ENCODE measurements around the gene PAMR1. TPM values are rescaled to one million over a fixed set of nuclear protein-coding genes. Genes with fewer than 3 reads are reported as not detected.

The PAMR1 gene
- total RNA-seq, 1 donor from 2014 or later = 37.1 TPM

DNA sequence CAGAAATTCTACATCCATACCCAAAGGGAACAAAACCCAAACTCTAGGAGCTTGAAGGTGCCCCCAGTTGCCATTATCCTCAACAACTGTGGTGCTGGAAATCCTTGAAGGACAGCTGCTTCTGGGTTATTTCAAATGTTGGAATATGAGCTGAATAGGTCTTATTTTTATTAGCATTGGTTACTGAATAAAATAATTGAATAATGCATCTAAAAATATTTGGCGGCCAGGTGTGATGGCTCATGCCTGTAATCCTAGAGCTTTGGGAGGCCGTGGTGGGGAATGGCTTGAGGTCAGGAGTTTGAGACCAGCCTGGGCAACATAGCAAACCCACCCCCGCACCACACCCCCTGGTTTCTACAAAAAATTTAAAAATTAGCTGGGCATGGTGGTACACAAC lies 10.9 kb downstream of the PAMR1 start:
- Histone ChIP-seq H3K9ac (ENCODE audit: low read depth in 1 of 3, low read length in 3 of 3) (no peak overlapping the region), H3K27me3 (ENCODE audit: control insufficient read depth in 3 of 3, insufficient read depth in 3 of 3, low read length in 3 of 3) (peaks cover 0 to 3% (median 0%) of the 10 kb centered on the region in 3 donors), H3K4me1 (ENCODE audit: control insufficient read depth in 3 of 3, insufficient read depth in 3 of 3, low read length in 3 of 3) (no peaks in the 10 kb centered on the region)

DNA sequence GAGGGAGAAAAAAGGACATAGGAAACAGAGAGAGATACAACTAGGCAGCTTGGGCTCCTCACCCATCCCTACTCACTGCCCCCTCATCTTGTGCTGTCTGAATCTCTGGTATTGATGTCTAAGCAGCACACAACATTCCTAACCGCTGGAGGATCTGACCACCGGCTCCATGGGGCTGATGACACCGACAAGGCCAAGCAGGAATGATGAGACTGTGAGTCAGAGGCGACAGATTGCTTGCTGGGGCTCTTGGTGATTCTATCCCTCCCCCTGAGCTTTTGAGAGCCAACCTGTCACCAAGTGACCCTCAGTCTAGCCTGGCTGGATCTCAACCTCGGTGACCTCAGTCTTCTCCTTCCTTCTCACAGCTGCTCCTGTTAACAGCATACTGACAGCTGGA lies 13.8 kb downstream of the PAMR1 start:
- Histone ChIP-seq H3K4me1 (ENCODE audit: control insufficient read depth in 3 of 3, insufficient read depth in 3 of 3, low read length in 3 of 3) (no peaks in the 10 kb centered on the region), H3K4me3 (ENCODE audit: low read length in 3 of 3) (no peak overlapping the region), H3K36me3 (ENCODE audit: control insufficient read depth in 3 of 3, insufficient read depth in 3 of 3, low read length in 3 of 3) (no peaks in the 10 kb centered on the region), H3K9ac (ENCODE audit: low read depth in 1 of 3, low read length in 3 of 3) (no peak overlapping the region), H3K27me3 (ENCODE audit: control insufficient read depth in 3 of 3, insufficient read depth in 3 of 3, low read length in 3 of 3) (peaks cover 0 to 3% (median 0%) of the 10 kb centered on the region in 3 donors), H3K27ac (ENCODE audit: low read depth, low read length) (no peak overlapping the region), H3K9me3 (ENCODE audit: control insufficient read depth in 3 of 3, low read length in 3 of 3) (no peaks in the 10 kb centered on the region)

More for the DNA sequence above, 10.9 kb downstream of the PAMR1 start:
- Histone ChIP-seq H3K9me3 (ENCODE audit: control insufficient read depth in 3 of 3, low read length in 3 of 3) (no peaks in the 10 kb centered on the region), H3K36me3 (ENCODE audit: control insufficient read depth in 3 of 3, insufficient read depth in 3 of 3, low read length in 3 of 3) (no peaks in the 10 kb centered on the region), H3K27ac (ENCODE audit: low read depth, low read length) (no peak overlapping the region), H3K4me3 (ENCODE audit: low read length in 3 of 3) (no peak overlapping the region)

DNA sequence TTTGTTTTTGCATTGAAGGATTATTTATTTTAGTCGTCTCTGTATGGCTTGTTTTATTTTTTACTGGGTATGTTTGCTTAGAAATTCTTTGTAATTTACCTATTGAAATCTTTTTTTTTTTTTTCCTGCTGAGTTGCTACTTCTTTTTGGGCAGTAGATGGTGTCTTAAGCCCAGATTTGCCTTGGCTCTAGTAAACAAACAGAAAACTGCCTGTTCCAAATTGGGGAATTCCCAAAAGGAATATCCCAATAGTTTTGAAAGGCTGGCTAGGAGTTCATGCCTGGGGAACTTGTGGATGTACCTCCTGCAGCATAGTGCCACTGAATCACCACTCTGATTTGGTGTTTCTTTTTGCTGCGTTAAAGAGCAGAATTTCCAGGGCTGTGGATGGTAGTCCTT lies 17.7 kb downstream of the PAMR1 start:
- H3K9ac ChIP-seq (ENCODE audit: low read depth in 1 of 3, low read length in 3 of 3) = no peak overlapping the region
- no peaks in the 10 kb centered on the region for H3K4me1 ChIP-seq (ENCODE audit: control insufficient read depth in 3 of 3, insufficient read depth in 3 of 3, low read length in 3 of 3)
- H3K27ac ChIP-seq (ENCODE audit: low read depth, low read length) = no peak overlapping the region

DNA sequence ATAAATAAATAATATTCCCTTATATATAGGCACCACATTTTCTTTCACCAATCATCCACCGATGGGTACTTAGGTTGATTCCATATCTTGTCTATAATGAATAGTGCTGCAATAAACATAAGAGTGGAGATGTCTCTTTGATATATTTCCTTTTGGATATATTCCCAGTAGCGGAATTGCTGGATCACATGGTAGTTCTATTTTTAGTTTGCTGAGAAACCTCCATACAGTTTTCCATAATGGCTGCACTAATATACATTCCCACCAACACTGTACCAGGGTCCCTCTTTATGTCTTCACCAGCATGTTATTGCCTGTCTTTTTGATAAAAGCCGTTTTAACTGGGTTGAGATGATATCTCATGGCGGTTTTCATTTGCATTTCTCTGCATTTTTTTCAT lies 23.6 kb downstream of the PAMR1 start:
- Histone ChIP-seq H3K9ac (ENCODE audit: low read depth in 1 of 3, low read length in 3 of 3) (no peak overlapping the region), H3K27me3 (ENCODE audit: control insufficient read depth in 3 of 3, insufficient read depth in 3 of 3, low read length in 3 of 3) (no peaks in the 10 kb centered on the region), H3K9me3 (ENCODE audit: control insufficient read depth in 3 of 3, low read length in 3 of 3) (peaks cover 0 to 4% (median 0%) of the 10 kb centered on the region in 3 donors), H3K36me3 (ENCODE audit: control insufficient read depth in 3 of 3, insufficient read depth in 3 of 3, low read length in 3 of 3) (no peaks in the 10 kb centered on the region), H3K4me1 (ENCODE audit: control insufficient read depth in 3 of 3, insufficient read depth in 3 of 3, low read length in 3 of 3) (no peaks in the 10 kb centered on the region), H3K27ac (ENCODE audit: low read depth, low read length) (no peak overlapping the region), H3K4me3 (ENCODE audit: low read length in 3 of 3) (no peak overlapping the region)

More for the DNA sequence above, 17.7 kb downstream of the PAMR1 start:
- Histone ChIP-seq H3K4me3 (ENCODE audit: low read length in 3 of 3) (no peak overlapping the region), H3K27me3 (ENCODE audit: control insufficient read depth in 3 of 3, insufficient read depth in 3 of 3, low read length in 3 of 3) (no peaks in the 10 kb centered on the region), H3K9me3 (ENCODE audit: control insufficient read depth in 3 of 3, low read length in 3 of 3) (peaks cover 0 to 4% (median 0%) of the 10 kb centered on the region in 3 donors), H3K36me3 (ENCODE audit: control insufficient read depth in 3 of 3, insufficient read depth in 3 of 3, low read length in 3 of 3) (no peaks in the 10 kb centered on the region)

DNA sequence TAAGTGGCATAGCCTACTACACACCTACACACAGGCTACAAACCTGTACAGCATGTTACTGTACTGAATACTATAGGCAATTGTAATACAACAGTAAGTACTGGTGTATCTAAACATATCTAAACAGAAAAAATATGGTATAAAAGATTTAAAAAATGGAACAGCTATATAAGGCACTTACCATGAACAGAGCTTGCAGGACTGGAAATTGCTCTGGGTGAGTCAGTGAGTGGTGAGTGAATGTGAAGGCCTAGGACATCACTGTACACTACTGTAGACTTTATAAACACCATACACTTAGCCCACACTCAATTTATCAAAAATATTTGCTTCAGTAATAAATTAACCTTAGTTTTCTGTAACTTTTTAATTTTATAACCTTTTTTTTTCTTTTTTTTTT lies 24.7 kb downstream of the PAMR1 start:
- Histone ChIP-seq H3K27ac (ENCODE audit: low read depth, low read length) (no peak overlapping the region), H3K4me3 (ENCODE audit: low read length in 3 of 3) (no peak overlapping the region), H3K4me1 (ENCODE audit: control insufficient read depth in 3 of 3, insufficient read depth in 3 of 3, low read length in 3 of 3) (no peaks in the 10 kb centered on the region), H3K36me3 (ENCODE audit: control insufficient read depth in 3 of 3, insufficient read depth in 3 of 3, low read length in 3 of 3) (no peaks in the 10 kb centered on the region), H3K27me3 (ENCODE audit: control insufficient read depth in 3 of 3, insufficient read depth in 3 of 3, low read length in 3 of 3) (no peaks in the 10 kb centered on the region), H3K9me3 (ENCODE audit: control insufficient read depth in 3 of 3, low read length in 3 of 3) (peaks cover 0 to 4% (median 0%) of the 10 kb centered on the region in 3 donors), H3K9ac (ENCODE audit: low read depth in 1 of 3, low read length in 3 of 3) (no peak overlapping the region)

DNA sequence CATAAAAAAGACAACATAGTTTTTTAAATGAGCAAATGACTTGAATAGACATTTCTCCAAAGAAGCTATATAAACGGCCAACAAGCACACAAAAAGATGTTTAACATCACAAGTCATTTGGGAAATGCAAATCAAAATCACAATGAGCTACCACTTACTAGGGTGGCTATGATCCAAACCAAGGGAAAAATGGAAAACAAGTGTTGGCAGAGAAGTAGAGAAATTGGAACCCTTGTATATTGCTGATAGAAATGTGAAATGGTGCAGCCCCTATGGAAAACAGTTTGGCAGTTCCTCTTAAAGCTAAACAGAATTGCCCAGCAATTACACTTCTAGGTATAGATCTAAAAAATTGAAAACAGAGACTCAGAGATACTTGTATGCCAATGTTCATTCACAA lies 29.0 kb downstream of the PAMR1 start:
- H3K9ac ChIP-seq (ENCODE audit: low read depth in 1 of 3, low read length in 3 of 3) = no peak overlapping the region
- H3K27ac ChIP-seq (ENCODE audit: low read depth, low read length) = no peak overlapping the region
- H3K4me1 ChIP-seq (ENCODE audit: control insufficient read depth in 3 of 3, insufficient read depth in 3 of 3, low read length in 3 of 3) = no peaks in the 10 kb centered on the region
- no peaks in the 10 kb centered on the region for H3K36me3 ChIP-seq (ENCODE audit: control insufficient read depth in 3 of 3, insufficient read depth in 3 of 3, low read length in 3 of 3)
- peaks cover 0 to 9% (median 2%) of the 10 kb centered on the region in 3 donors for H3K27me3 ChIP-seq (ENCODE audit: control insufficient read depth in 3 of 3, insufficient read depth in 3 of 3, low read length in 3 of 3)
- H3K9me3 ChIP-seq (ENCODE audit: control insufficient read depth in 3 of 3, low read length in 3 of 3) = no peaks in the 10 kb centered on the region
- H3K4me3 ChIP-seq (ENCODE audit: low read length in 3 of 3) = no peak overlapping the region

DNA sequence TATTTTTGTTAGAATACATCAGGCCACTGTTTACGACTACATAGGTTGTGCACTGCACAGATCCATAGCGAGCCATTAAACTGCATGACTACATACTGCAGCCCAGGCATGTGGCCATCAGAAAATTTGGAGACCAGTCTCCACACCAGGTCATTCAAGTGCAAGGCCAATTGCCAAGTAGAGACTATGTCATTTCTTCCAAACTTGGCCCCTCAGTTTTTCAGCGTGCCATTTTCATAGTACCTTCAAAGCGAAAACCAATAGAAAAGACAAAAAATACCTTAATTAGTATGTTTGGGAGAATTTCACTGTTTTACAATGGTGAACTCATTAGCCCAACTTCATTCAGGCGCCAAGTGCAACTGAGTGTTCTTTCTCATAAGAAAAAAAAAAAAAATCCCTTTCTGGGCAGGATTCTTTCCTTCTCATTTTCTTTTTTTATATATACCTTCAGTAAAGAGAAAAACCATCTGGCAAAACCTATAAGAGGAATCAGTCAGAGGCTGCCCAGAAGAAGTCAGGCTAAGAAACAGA lies 30.4 kb downstream of the PAMR1 start:
- H3K9ac ChIP-seq (ENCODE audit: low read depth in 1 of 3, low read length in 3 of 3) = no peak overlapping the region
- peaks cover 0 to 9% (median 2%) of the 10 kb centered on the region in 3 donors for H3K27me3 ChIP-seq (ENCODE audit: control insufficient read depth in 3 of 3, insufficient read depth in 3 of 3, low read length in 3 of 3)
- H3K36me3 ChIP-seq (ENCODE audit: control insufficient read depth in 3 of 3, insufficient read depth in 3 of 3, low read length in 3 of 3) = no peaks in the 10 kb centered on the region
- H3K27ac ChIP-seq (ENCODE audit: low read depth, low read length) = no peak overlapping the region
- no peaks in the 10 kb centered on the region for H3K4me1 ChIP-seq (ENCODE audit: control insufficient read depth in 3 of 3, insufficient read depth in 3 of 3, low read length in 3 of 3)
- no peaks in the 10 kb centered on the region for H3K9me3 ChIP-seq (ENCODE audit: control insufficient read depth in 3 of 3, low read length in 3 of 3)
- H3K4me3 ChIP-seq (ENCODE audit: low read length in 3 of 3) = no peak overlapping the region

DNA sequence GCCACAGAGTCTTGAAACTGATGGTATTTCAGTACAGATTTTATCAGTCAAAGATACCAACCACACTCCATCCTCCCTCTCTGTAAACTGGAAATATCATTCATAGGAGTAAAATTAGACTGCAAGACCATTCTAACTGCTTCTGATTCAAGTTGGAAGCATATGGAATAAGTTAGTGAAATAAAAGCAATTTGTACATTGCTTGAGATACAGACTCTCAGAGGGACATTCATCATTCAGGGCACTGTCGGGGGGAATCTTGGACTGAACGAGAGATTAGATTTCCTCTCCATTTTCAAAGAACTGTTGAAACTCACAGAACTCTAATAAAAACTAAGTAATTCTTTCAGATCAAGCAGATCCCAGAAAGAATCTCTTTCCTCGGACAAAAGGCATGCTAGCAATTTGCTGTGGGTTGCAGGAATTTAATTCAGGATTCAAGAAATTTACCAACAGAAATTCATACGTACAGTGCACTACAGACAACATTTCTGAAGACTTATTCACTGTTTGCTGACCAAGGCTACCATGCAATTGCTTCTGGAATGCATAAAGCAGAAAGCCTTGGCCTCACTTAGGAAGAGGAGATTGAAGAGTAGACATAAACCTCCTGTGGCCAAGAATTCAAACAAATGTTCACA lies 34.1 kb downstream of the PAMR1 start:
- Histone ChIP-seq H3K27me3 (ENCODE audit: control insufficient read depth in 3 of 3, insufficient read depth in 3 of 3, low read length in 3 of 3) (peaks cover 0 to 9% (median 2%) of the 10 kb centered on the region in 3 donors), H3K4me1 (ENCODE audit: control insufficient read depth in 3 of 3, insufficient read depth in 3 of 3, low read length in 3 of 3) (no peaks in the 10 kb centered on the region), H3K4me3 (ENCODE audit: low read length in 3 of 3) (no peak overlapping the region), H3K36me3 (ENCODE audit: control insufficient read depth in 3 of 3, insufficient read depth in 3 of 3, low read length in 3 of 3) (no peaks in the 10 kb centered on the region), H3K9me3 (ENCODE audit: control insufficient read depth in 3 of 3, low read length in 3 of 3) (no peaks in the 10 kb centered on the region), H3K27ac (ENCODE audit: low read depth, low read length) (no peak overlapping the region), H3K9ac (ENCODE audit: low read depth in 1 of 3, low read length in 3 of 3) (no peak overlapping the region)

DNA sequence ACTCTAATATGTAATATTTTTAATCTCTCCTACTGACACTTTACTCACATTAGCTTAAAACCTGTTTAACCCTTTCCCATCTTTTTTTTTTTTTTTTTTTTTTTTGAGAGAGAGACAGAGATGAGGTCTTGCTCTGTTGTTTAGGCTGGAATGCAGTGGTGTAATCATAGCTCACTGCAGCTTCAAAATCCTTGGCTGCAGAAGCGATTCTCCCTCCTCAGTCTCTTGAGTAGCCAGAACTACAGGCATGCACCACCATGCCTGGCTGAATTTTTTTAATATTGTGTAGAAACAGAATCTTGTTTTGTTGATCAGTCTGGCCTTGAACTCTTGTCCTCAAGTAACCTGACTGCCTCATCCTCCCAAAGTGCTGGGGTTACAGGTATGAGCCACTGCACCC lies 37.3 kb downstream of the PAMR1 start:
- Histone ChIP-seq H3K4me1 (ENCODE audit: control insufficient read depth in 3 of 3, insufficient read depth in 3 of 3, low read length in 3 of 3) (no peaks in the 10 kb centered on the region), H3K27ac (ENCODE audit: low read depth, low read length) (no peak overlapping the region), H3K9me3 (ENCODE audit: control insufficient read depth in 3 of 3, low read length in 3 of 3) (peaks cover 0 to 1% (median 0%) of the 10 kb centered on the region in 3 donors), H3K36me3 (ENCODE audit: control insufficient read depth in 3 of 3, insufficient read depth in 3 of 3, low read length in 3 of 3) (no peaks in the 10 kb centered on the region), H3K4me3 (ENCODE audit: low read length in 3 of 3) (no peak overlapping the region), H3K9ac (ENCODE audit: low read depth in 1 of 3, low read length in 3 of 3) (no peak overlapping the region), H3K27me3 (ENCODE audit: control insufficient read depth in 3 of 3, insufficient read depth in 3 of 3, low read length in 3 of 3) (peaks cover 0 to 3% (median 0%) of the 10 kb centered on the region in 3 donors)

DNA sequence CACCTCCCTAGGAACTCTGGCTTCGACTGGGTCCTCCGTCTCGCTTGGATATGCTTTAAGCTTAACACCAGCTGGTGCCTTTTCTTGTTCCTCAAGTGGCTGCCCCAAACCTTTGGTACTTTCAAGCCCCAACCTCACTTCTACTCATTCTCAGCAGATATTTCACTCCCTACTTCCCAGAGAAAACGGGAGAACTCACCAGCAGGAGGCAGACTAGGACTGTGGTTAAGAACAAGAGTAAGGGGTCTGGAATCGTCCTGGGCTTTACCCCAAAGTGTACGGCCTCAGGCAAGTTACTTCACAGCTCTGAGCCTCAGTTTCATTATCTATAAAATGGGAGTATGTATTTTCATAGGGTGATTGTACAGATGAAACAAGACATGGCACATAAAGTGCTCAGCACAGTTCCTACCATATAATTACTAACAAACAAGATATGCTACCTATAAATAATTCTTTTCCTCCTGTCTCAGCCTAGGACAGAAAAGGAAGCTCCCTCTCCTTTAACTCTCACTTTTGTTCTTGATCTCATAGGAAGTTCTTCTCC lies 37.8 kb downstream of the PAMR1 start:
- Histone ChIP-seq H3K36me3 (ENCODE audit: control insufficient read depth in 3 of 3, insufficient read depth in 3 of 3, low read length in 3 of 3) (no peaks in the 10 kb centered on the region), H3K9me3 (ENCODE audit: control insufficient read depth in 3 of 3, low read length in 3 of 3) (peaks cover 0 to 3% (median 0%) of the 10 kb centered on the region in 3 donors), H3K27me3 (ENCODE audit: control insufficient read depth in 3 of 3, insufficient read depth in 3 of 3, low read length in 3 of 3) (peaks cover 0 to 3% (median 0%) of the 10 kb centered on the region in 3 donors), H3K9ac (ENCODE audit: low read depth in 1 of 3, low read length in 3 of 3) (no peak overlapping the region), H3K4me1 (ENCODE audit: control insufficient read depth in 3 of 3, insufficient read depth in 3 of 3, low read length in 3 of 3) (no peaks in the 10 kb centered on the region), H3K4me3 (ENCODE audit: low read length in 3 of 3) (no peak overlapping the region), H3K27ac (ENCODE audit: low read depth, low read length) (no peak overlapping the region)

Measured in skeletal muscle tissue (tissue), 4 donors.